Stimulated activated CD8-positive, alpha-beta memory T cell treated with anti-CD3 and anti-CD28 coated beads, Interleukin-4, amount 100 ng/mL, for 24 hours (primary cell): Measurements from ENCODE around the gene STON1.
"Not testable (repeated sequence)": the region's sequence is repeated elsewhere in the genome, so short reads cannot be mapped to it uniquely, and the experiment has no call there.

Experiments used
- DNase-seq: peaks from one replicate; pipeline ENCODE4 v3.0.0-alpha.2; 2020; ENCODE audit warnings: low read depth

Gene STON1

DNA sequence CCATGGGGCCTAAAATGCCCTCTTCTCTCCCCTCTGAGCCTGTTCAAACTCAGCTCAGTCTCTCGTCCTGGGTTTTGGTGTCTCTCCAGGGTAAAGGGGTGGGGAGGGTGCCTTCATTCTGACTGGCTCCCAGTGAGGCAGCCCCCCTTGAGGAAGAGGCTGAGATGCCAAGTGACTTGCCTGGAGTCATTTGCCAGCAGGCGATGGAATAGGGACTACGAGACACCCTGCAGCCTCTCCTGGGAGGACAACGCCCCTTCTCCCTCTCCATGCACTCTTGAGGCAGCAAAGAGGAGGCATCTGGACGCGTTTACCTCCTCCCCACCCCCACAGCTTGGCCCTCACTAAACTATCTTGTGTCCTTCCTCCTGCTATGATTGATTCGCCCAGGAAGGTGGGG is 760 bp upstream of the STON1 start:
- no peak for DNase-seq

- DNase-seq: no peak
These were observed 300 bp upstream of the STON1 start for GRCh38 chr2:48529676-48530032.

- no peak for DNase-seq
These were observed 1.2 kb downstream of the STON1 start for GRCh38 chr2:48531141-48531648.

DNA sequence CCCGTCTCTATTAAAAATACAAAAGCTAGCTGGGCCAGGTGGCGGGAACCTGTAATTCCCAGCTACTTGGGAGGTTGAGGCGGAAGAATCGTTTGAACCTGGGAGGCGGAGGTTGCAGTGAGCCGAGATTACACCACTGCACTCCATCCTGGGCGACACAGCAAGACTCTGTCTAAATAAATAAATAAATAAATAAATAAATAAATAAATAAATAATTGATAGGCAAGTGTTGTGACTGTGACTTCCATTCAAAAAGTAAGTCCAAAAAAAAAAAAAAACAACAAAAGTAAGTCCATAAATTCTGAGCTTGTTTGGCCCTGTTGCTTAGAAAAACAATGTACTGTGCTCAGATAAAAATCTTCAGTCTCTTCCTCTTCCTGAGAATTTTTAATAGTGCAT is 2.2 kb downstream of the STON1 start:
- DNase-seq: no peak

GRCh38 chr2:48532824-48533223 is 2.9 kb downstream of the STON1 start:
- DNase-seq: no peak

- no peak for DNase-seq
These were observed 4.8 kb downstream of the STON1 start for GRCh38 chr2:48534781-48535180.

DNA sequence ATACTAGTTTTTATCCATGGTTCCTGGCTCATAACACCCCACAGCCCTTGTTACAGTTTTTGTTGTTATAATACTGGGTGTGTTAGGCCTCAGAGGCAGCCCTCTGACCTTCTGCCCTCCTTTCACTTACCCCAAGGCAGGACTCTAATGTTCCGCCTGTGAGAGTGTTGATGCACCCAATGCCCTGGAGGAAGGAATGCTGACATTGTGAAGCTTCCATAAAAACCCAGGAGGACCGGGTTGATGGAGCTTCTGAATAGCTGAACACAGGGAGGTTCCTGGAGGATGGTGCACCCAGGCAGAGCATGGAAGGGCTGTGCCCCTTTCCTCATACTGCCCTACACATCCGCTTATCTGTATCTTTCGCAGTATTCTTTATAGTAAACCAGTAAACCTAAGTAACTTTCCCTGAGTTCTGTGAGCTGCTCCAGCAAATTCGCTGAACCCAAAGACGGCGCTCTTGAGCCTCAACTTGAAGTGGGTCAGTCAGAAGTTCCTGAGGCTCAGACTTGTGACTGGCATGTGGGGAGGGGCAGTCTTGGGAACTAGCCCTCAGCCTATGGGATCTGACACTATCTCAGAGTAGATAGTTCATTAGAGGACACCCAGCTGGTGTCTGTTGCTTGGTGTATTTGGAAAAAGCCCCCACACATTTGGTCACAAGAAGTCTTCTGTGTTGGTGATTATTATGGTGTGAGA is 10.4 kb downstream of the STON1 start:
- DNase-seq: no peak

- no peak for DNase-seq
These were observed 11.9 kb downstream of the STON1 start for GRCh38 chr2:48541666-48542389.

- DNase-seq: no peak
These were observed 13.9 kb downstream of the STON1 start for GRCh38 chr2:48543895-48544294.

GRCh38 chr2:48545244-48545643 is 15.3 kb downstream of the STON1 start:
- DNase-seq: no peak

GRCh38 chr2:48548840-48549239 is 18.9 kb downstream of the STON1 start:
- DNase-seq: no peak

GRCh38 chr2:48549972-48550371 is 20.0 kb downstream of the STON1 start:
- DNase-seq: no peak

DNA sequence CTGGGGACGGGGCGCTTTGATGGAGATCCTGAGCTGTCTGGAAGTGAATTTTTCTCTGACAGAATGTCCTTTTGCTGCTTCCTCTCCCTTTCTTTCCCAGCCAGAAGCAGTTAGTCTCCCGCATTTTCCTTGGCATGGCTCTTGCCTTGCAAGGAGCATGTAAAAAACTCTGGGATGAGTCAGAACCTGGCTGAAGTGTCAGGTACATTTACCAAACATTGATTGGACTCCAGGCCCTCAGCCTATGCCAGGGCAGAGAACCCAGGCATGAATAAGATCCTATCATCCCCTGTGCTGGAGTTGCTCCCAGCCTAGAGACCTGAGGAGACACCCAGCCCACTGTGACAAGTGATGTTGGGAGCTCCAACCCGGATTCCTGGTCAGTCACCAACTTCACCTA is 21.6 kb downstream of the STON1 start:
- no peak for DNase-seq

DNA sequence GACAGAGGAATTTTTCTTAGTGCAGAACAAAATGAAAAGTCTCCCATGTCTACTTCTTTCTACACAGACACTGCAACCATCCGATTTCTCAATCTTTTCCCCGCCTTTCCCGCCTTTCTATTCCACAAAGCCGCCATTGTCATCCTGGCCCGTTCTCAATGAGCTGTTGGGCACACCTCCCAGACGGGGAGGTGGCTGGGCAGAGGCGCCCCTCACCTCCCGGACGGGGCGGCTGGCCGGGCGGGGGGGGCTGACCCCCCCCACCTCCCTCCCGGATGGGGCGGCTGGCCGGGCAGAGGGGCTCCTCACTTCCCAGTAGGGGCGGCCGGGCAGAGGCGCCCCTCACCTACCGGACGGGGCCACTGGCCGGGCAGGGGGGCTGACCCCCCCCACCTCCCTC is 25.1 kb downstream of the STON1 start:
- DNase-seq: not testable (repeated sequence)

DNA sequence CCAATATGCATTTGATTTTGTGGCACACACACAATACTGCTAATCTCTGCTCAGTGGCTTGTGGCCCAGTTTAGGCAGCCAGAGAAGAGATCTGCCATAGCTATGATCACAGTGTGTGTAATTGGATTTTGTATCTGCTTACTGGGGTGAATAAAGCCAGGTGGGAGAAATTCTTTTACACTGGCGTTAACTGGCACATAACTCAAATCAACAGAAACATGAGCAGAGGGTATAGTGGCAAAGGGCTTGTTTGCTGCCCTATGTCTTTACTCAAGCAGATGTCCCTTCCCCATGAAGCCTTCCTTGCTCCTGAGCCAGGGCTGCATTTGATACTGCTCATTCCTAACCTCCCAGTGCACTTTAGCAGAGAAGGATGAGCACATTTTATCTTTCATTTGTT is 28.5 kb downstream of the STON1 start:
- no peak for DNase-seq

GRCh38 chr2:48560546-48561209 is 30.7 kb downstream of the STON1 start:
- DNase-seq: no peak

GRCh38 chr2:48562281-48562680 is 32.3 kb downstream of the STON1 start:
- no peak for DNase-seq

DNA sequence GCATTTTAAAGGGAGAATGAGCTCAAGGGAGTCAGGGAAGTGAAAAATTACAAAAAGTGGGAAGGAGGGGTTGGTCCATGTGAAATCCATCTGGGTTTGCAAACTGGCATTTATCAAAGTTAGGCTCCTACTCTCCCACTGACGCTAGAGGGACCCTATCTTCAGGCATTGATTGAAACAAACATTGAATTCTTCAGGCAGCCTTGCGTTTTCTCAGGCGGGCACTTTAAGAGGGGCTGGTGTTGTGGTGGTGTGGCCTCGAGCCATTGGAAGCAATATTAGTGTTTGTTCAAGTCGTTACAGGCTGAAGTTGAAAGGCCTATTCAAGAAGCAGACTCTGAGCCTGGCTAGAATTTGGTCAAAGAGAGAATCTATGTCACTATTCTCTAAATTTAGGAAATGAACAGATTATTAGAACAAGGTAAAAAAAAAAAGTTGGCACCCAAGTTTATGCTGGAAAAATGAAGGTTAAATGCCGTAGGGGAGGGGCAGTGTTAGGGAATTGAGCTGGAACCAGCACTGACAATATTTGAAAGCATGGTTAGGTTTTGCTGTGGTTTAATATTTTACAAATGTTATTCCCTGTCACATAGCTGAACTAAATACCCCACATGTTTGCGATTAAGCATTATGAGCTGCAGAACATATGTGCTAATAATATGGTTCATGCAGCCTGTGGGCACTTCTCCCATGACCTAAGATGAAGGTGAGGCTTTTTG is 36.8 kb downstream of the STON1 start:
- no peak for DNase-seq

DNA sequence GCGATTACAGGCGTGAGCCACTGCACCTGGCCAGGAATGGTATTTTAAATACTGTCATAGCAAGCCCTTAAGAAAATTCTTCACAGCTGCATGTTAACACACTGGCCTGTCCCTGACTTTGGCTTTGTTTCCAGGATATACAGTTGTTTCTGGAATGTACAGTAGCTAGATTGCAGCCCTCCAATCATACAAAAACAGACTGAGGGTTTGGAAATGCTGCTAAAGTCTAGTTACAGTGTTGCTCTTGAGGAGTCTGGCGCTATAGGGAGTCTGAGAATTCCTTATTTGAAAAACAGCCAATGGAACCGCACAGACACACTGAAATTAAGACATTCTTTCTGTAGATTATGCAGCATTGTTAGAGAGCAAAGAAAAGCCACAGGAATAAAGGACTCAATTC is 37.7 kb downstream of the STON1 start:
- no peak for DNase-seq

- DNase-seq: no peak
These were observed 38.6 kb downstream of the STON1 start for GRCh38 chr2:48568547-48568946.

- no peak for DNase-seq
These were observed 39.5 kb downstream of the STON1 start for GRCh38 chr2:48569433-48569832.

DNA sequence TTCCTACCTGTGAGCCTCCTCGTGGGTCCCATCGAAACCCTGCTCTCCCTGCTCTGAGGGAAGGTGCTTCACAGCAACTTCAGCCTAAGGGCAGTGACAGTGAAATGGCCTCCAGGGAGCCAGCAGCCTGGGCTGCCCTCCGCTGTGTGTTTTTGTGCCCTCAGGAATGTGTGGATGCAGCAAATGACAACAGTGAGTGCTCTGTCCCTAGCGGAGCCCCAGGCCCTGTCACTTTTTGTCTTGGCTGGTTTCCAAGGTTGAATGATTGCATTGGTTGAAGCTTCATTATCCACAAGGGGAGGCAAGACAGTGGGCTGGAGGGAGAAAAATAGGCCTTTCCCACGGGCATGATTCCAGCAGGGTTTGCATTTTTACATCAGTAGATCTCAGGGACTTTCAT is 42.9 kb downstream of the STON1 start:
- no peak for DNase-seq
